H4 (cell line): ENCODE measurements around the gene COL4A1. TPM values are rescaled to one million over a fixed set of nuclear protein-coding genes. Genes with fewer than 3 reads are reported as not detected.

Experiments
- DNase-seq: peaks from one replicate; pipeline ENCODE4 v3.0.0-alpha.2; 2015; ENCODE audit warnings: low spot score
- total RNA-seq: library from RNA; depleted of rRNA; stranded (reverse); fragments of >200 nt; shearing (Covaris generic); gene quantifications from 2 replicates; pipeline ENCODE4 v1.2.3, GENCODE V29; 2014

The COL4A1 gene
- total RNA-seq, 1 experiment from 2014 or later: 56.1 TPM

GRCh38 chr13:110275931-110276552 is 30.9 kb downstream of the COL4A1 start:
- no peak for DNase-seq

GRCh38 chr13:110274687-110275086 is 32.3 kb downstream of the COL4A1 start:
- no peak for DNase-seq

- no peak for DNase-seq
Measured at GRCh38 chr13:110273254-110273653, 33.7 kb downstream of the COL4A1 start.

- no peak for DNase-seq
Measured at GRCh38 chr13:110272651-110273050, 34.3 kb downstream of the COL4A1 start.

DNA sequence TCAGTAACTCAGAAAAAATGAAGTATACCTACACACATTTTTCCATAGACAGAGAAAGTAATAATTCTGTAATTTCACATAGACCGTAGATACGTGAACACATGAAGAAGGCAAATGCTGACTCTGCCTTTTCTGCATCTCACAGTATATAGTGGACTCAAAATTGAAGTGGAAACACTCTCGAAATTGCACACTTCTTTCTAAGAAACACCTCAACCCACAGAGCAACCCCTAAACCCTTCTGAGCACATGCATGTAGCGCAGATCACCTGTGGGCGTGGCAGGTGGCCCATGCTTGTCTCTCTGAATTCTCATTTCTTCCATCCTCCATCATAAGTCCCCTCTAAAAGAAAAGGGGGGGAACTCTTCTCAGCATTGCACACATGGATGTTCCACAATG is 34.7 kb downstream of the COL4A1 start:
- DNase-seq: no peak

DNA sequence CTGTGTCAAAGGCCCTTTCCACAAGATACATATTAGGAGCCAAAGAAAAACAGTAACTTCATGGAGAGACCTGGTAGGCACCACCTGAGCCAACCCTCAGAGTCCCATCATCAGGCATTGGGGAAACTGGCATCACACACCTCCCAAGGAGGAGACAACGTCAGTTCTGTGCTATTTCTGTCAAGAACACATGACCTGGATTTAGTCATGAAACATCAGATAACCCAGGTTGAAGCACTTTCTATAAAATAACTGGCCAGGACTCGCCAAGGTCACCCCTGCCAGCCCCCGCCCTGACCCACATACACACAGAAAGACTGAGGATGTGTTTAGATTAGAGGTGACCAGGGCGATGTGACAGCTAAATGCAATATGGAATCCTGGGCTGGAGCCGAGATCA is 35.6 kb downstream of the COL4A1 start:
- DNase-seq: no peak

GRCh38 chr13:110270507-110270906 is 36.5 kb downstream of the COL4A1 start:
- no peak for DNase-seq

GRCh38 chr13:110269509-110270185 is 37.3 kb downstream of the COL4A1 start:
- no peak for DNase-seq

- no peak for DNase-seq
Measured at GRCh38 chr13:110268576-110269185, 38.3 kb downstream of the COL4A1 start.

GRCh38 chr13:110268061-110268460 is 38.9 kb downstream of the COL4A1 start:
- no peak for DNase-seq

DNA sequence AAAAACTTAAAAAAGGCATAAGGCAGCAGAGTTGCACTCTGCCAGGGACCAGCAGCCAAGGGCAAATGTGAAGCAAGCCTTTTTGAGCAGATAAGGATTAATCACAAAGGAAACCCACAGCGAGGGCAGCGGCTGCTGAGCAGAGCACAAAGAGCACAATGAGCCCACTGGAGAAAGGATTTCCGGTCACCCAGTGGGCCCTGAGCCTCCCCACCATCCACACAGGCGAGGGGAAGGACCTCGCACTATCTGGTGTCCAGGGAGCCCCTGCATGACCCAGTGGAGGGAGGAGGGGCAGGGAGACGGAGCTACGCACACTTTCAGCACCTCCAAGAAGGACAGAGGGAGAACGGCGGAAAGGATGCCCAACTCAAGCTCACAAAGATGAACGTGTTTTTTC is 40.0 kb downstream of the COL4A1 start:
- DNase-seq: no peak

- DNase-seq: no peak
Measured at GRCh38 chr13:110266431-110266809, 40.5 kb downstream of the COL4A1 start.

- DNase-seq: no peak
Measured at GRCh38 chr13:110265682-110266430, 41.1 kb downstream of the COL4A1 start.

- no peak for DNase-seq
Measured at GRCh38 chr13:110265341-110265681, 41.6 kb downstream of the COL4A1 start.

DNA sequence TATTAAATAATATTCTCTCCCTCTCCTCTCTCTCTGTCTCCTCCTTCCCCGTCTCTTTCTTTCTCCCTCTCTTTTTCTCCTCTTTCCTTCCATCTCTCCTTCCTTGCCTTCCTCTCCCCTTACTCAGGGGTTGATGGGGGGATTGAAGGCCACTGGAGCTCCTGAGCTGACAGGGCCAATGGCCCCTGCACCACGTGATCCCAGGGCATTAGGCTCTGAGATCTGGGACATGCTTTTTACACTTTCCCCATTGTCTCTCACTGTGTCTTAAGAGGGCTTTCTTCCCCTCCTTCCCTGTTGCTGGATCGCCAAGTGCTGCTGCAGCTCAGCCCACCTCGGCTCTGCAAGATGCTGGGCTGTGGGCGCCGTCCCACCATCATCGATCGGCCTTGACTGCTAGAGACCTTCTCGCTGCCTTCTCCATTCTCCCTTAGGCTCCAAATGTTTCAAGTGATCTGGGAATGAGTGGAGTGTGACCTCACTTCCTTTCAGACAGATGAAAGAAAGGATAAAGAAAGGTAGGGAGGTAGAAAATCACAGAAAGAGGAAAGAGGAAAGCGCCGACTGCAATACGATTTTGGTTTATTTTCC is 42.2 kb downstream of the COL4A1 start:
- no peak for DNase-seq

GRCh38 chr13:110263888-110264287 is 43.1 kb downstream of the COL4A1 start:
- no peak for DNase-seq

- no peak for DNase-seq
Measured at GRCh38 chr13:110263404-110263803, 43.6 kb downstream of the COL4A1 start.

DNA sequence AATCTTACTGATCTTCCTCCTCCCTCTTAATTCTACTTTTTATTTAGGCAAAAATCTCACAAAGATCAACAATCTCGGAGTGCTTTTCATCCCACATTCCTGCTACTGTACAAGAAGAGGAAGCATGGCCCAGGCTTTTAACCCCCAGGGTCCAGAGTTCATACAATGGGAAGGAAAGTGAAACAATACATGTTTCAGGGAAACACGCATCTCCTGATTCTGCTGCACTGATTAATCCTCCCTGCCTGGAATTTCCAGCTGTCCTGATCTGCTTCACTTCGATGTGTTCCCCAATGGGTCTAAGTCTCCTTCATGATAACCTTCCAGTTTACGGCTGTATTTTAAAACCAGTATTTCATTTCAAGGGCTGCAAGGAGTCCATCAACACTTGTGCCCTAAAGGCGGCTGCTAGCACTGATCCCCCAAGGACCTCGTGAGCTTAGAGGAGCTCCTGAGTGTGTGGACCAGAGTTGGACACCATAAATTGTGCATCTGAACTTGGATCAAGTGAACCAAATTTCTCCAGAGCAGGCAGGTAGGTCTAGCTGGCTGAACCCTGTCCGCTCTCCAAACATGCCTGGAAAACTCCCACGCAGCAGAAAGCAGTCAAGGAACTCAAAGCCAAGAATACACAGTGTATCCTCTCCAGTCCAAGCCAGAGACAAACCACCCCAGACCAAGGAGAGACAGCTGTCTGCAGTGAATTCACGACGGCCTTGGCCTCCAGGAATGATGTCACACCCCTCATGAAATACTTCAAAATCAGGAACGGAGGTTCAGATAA is 44.3 kb downstream of the COL4A1 start:
- DNase-seq: no peak

- DNase-seq: no peak
Measured at GRCh38 chr13:110262082-110262436, 44.9 kb downstream of the COL4A1 start.

DNA sequence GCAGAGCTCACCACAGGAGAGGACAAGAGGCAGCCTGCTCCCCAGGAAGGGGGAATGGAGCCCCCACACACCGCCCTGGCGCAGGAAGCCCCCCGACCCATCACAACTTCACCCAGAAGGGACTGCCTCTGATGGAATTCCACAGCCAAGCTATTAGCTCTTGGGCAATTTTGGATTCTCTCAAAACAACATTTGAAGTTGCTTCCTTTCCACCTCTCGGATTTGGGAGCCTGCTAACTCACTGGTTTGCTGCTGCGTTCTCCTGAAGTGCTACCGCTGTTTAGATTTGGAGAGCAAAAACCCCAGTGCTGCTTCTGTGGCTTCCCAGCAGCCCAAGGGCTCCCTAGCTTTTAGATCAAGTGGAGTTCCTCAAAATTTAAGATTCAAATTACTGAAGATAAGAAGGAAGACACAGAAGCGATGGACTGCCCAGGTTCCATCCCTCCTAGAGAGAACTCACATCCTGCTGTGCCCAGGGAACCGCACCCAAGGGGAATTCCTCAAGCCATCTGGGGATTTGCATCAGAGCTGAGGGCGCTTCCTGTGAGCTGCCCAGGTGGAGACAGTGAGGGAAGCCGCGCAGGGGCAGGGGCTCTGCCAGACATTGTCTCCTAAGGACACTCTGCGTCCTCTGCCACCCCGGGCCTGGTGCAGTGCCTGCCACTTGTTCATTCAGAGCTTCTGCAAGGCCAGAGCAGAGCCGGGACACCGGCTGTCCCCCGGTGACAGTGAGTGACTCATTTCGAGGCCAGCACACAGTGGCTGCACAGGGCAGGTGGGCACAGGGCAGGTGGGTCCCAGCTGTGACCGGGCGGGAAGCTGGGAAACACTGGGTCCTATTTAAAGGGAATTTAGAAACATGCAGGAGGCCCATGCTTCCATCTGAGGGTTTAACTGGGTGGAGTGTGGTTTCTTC is 45.5 kb downstream of the COL4A1 start:
- DNase-seq: no peak

GRCh38 chr13:110259651-110260050 is 47.3 kb downstream of the COL4A1 start:
- no peak for DNase-seq
